ENCODE results near the gene BROX.
"Not testable (repeated sequence)": the region's sequence is repeated elsewhere in the genome, so short reads cannot be mapped to it uniquely, and the experiment has no call there.

Gene BROX

DNA sequence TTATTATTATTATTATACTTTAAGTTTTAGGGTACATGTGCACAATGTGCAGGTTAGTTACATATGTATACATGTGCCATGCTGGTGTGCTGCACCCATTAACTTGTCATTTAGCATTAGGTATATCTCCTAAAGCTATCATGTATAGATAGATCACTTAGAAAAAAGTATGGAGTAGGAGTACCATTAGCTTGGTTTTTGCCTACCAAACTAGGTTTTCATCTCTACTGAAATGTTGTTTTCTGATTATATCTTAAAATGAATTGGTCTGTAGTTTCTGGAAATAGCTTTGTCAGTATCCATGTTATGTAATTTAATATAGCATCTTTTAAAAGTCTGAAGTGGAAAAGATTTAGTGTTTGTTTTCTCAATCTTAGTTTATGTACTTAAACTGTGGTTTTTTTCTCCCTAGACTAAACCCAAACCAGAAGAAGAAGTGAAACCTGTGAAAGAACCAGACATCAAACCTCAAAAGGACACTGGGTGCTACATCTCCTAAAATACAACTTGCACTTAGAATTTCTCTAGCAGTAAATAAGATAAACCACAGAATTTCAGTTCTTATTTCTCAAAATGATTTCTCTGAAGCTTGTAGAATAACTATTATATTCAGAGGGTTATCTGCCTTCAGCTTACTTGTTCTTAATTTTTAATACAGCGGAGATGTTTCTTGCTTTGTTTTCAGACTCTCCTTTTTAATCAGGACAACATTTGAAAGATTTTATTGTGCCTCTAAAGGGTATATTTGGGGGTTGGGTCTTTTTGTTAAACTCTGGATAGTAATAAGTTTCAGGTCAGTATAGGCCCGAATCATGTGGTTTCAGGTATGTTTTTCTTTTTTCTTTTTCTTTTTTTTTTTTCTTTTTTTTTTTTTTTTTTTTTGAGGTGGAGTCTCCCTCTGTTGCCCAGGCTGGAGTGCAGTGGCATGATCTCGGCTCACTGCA, 20.1 kb downstream of the BROX start:
- DNase-seq: no peak

DNA sequence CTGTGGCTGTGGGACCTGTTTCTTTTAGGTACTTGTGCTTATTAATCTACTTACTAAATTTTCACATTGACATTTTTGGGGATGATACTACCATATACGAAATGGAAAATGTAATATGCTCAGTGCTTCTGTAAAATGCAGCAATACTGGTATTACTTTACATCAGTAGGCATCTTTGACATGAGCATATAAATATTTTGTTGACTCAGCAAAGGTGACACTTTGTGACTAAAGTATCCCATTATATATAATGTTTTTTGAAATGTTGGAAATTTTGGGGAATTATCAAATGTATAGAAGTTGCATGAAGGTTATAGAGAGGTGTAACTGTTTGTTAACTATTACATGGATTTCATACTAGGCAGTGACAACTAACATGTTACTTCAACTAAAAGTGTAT, 22.4 kb downstream of the BROX start:
- no peak for DNase-seq

DNA sequence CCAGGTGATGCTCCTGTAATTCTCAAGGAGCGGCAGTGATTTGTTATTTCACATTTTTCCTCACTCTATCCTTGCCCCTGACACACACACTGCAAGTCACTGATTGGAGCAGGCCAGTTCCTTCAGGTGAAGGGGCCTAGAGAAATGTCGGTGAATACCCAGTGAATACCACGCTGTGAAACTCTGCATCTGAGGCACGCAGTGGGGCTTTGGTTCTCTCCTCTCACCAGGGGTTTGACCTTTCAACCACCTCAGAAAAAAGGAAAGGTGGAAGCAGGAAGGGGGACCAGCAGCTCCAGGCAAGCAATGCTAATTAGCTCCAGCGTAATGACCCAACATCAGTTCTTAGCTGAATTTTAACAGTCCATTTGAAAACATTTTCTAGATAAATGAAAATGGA, 24.1 kb downstream of the BROX start:
- DNase-seq: no peak

DNA sequence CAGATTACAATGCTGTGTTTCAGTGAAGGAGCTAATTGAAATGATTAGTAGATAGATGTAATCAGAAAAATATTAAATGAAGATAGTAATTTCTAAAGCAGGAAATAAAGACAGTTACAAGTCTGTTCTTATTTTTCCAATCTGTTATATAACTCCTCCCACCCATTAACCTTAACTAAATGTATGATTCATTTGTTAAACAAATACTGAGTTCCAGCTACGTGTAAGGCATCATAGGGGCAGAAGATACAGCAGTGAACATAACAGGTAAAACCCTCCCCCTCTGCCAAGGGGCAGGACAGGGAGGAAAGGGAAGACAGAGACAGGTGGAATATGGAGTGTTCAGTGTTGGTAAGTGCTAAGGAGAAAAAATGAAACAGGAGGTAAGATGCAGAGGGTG, 24.6 kb downstream of the BROX start, which contains the start of gene FAM177B:
TSS of gene FAM177B (plus strand) at position 231 of the 400 bp plus-strand sequence. CDS start 9,344 bp downstream, outside the sequence.
- no peak for DNase-seq

DNA sequence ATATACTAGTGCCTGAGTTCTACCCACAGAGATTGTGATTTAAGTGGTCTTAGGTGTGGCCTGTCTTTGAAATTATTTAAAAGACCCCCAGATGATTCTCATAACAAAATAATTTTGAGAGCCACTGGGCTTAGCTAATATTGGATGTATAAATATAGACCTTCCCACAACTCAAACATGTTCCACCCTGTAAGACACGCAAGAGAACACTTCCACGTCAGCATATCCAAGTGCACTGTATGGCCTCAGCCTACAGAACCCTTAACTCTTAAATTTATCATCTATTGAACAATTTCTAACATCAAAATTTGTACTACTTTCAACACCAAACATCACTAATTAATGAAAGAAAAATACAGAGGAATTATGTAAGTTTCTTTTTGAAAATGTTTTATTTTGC, 27.1 kb downstream of the BROX start:
- DNase-seq: no peak

DNA sequence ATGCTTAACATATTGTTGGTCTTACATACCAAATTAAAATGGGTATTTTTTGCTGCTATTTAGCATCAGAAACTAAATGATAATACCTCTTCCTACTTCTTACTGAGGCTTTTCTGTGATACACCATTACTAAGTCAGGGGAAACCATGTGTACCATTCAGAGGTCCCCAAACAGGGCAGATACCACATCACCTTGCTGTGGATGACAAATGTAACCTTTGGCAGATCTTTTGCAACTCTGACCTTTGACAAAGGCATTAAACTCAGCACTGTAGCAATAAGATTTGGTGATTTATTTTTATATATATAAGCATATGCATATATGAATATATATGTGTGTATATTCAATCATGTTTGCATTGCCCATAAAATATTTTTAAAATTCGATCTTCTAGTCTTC, 27.6 kb downstream of the BROX start:
- no peak for DNase-seq

DNA sequence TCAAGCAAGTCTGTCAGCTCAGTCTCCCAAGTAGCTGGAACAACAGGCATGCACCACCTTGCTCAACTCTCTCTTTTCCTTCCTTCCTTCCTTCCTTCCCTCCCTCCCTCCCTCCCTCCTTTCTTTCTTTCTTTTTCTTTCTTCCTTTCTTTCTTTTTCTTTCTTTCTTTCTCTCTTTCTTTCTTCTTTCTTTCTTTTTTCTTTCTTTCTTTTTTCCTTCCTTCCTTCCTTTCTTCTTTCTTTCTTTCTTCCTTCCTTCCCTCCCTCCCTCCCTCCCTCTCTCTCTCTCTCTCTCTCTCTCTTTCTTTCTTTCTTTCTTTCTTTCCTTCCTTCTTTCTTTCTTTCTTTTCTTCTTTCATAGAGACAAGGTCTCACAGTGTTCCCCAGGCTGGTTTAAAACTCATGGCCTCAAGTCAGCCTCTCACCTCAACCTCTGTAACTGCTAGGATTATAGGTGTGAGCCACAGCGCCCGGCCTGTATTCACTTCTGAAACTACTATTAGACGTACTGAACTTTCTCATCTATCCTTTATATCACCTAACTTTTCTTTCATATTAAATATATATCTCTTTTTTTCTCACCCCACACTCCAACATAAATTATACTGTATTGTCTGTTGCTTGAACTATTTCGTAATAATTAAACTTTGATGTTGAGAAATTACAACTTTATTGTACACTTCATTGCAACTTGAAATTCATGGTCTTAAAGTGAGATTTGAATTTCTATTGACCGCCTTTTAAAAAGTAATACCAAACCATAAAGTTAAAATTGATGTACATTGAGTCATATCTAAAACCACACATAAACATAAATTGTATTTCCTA, 29.5 kb downstream of the BROX start:
- DNase-seq: not testable (repeated sequence)

DNA sequence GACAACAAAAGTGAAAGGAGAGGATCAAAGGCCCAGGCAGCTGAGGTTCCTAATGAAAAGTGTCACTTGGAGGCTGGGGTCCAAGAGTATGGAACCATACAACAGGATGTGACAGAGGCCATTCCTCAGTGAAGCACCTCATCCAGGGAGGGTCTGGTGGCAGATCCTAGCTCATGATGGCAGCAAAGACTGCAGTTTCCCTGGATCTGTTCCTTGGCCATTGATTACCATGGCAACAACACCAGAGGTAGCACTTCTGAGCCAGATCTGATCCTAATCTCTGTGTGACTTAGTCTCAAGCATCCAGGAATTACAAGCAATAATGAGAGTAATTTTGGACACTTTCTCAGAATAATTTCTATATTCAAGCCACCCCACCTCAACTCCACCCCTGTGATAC, 37.6 kb downstream of the BROX start:
- no peak for DNase-seq

DNA sequence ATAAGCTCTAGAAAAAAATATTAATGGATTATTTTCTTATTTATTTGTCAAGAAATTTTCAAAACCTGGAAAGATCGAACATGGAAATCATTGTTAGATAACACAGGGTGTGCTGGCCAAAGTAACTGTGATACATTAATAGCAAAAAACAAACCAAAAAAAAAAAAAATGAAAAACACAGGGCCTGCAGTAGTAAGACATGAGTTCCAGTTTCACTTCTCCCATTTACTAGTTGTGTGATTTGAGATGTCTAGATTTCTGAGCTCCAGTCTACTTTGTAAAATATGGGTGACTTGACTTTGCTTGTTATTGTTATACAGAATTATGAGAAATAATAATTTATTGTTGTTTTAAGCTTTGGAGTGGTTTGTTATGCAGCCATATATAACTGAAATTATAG, 38.3 kb downstream of the BROX start:
- no peak for DNase-seq

DNA sequence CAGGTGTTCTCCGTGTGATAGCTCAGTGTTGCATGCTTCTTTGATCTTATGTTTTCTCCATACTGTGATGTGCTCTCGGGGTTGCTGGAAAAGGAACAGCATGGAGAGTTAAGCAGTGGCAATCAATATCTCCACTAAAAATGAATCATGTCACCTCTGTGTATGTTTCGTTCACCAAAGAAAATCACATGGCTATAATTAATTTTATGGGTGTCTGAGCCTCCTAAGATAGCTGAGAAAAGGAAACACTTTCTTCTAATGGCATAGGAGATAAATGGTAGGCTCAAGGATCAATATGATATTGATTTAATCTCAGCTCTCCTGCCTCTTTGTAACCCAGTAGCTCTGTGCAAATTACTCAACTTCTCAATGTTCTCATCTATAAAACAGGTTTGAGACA, 38.9 kb downstream of the BROX start:
- DNase-seq: no peak

DNA sequence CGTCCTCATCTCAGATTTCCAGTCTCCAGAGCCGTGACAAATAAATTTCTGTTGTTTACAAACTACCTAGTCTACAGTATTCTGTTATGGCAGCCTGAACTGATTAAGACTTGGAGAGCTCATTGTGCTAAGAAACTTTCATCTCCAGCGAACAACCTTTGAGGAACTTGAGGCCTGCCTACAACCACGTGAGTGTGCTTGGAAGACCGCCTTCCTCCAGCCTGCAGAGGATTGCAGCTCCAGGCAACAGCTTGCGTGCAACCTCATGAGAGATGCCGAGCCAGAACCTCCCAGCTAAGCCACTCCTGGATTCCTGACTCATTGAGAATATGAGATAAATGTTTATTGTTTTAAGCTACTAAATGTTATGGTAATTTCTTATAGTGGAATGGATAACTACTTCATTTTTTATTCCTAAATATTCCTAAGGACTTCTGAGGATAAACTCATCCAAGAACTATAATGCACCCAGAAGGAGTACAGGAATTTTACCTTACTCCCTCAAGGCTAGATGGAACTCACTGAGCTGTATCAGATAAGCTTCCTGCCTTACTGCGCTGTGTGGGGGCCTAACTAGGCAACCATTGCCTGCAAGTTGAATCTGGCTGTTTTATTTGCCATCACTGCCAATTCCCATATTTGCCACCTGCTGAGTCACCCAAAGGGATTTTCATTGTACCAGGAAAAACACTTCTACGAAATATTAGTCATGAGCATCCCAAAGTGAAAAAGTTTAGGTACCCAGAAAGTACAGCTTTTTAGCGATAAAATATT, 42.2 kb downstream of the BROX start:
- no peak for DNase-seq

DNA sequence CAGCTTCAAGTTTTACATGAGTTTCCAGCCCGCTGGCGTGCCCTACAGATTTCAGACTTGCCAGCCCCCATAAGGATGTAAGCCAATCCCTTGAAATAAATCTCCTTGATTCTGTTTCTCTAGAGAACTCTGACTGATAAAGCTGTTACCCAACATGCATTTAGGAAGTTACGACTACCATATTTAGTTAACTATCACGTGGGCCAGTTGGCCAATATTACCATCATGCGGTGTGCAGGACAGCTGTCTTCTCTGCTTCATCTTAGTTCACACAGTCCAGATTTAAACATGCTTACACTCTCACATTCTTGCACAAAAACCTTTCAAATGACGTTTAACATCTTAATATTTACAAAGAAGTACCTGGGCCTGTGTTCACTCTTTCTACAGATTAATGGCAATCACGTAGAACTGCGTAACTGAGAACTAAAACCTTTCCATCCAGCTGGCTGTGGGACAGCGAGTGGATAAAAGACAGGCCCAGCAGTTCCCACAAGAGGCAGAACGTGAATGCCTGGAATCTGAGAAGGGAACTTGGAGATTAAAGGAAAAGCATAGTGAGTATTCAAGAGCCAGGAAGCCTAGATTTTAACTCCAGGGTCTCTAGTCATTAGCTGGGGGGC, 45.4 kb downstream of the BROX start:
- no peak for DNase-seq

DNA sequence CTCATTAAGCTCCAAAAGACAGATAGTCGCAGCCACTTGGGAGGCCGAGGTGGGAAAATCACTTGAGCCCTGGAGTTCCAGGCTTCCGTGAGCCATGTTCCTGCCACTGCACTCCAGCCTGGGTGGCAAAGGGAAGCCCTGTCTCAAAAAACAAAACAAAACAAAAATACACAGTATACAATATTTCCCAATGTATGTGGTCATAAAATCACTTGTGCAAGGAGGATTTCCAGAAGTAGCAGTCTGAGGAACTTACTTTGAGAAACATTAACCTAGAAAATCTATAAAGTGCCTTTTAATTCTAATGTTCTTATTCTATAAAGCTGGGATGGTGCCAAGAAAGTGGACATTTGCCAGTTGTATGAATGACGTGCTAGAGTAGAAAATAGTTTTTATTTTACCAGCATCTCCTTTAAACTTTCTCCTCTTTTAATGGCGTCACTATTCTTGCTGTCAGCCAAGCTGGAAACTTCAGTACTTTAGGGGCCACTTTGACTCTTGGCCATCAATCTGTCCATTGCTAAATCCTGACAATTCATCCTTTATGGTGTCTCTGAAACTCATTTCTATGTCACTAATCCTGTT, 47.2 kb downstream of the BROX start:
- no peak for DNase-seq

DNA sequence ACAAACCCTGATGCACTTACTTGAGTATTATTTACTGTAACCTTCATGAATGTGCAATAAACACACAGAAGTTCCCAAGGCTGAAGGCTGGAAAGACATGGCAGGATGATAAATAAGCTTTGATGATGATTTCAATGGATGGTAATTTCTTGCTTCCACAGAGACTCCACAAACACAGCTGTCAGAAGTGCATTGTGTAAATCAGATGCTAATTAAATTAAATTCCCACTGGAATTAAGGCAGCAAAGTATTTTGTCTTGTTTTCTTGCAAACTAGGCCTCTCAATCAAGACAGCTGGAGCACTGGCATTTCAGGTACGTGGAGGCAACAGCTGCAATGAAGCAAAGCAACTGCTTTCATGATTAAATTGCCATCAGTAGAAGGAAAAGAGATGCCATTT, 48.7 kb downstream of the BROX start:
- DNase-seq: no peak

DNA sequence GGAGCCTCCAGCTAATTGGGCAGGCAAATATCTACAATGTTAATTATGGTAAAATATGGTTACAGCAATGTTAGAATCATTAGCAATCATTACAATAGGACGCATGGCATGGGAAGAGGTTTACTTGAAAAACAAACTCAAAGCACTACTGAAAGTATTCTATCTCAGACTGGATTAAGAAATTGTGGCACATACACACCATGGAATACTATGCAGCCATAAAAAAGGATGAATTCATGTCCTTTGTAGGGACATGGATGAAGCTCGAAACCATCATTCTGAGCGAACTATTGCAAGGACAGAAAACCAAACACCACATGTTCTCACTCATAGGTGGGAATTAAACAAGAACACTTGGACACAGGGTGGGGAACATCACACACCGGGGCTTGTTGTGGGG, 49.8 kb downstream of the BROX start:
- DNase-seq: not testable (repeated sequence)

DNA sequence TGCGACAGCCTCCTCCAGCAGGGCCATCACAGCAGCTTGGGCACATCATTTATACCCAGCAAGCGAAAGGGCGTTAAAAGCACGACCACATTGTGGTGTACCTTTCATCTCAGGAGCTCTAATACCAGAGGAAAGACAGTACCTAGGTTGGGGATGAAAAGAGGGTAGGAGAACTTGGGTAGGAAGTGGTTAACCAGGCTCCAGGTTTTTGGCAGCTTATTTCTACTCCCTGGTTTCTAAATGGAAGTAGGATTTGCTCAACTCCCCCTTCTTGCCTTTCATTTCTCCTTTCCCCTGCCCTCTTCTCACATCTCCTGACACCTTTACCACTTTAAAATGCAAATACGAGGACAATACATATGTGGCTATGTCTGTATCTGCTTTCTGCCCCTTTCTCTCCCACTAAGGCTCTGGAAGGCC, 54.8 kb downstream of the BROX start:
- no peak for DNase-seq

DNA sequence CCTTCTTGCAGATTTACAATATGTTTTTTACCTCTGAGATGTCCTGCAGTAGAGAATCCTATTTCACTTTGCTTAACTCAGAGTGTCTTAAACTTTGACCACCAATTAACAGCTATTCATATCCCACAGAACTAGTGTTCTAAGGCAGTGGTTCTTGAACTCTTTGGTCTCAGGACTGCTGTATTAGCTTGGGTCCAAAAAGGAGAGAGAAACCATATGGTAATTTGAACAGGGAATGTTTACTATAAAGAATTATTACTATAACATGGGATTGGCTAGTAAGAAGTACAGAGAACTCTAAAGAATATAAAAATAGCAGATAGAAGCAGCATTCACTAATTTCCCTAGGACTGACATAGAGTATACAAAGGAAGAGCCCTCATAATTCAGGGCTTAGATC, 56.2 kb downstream of the BROX start:
- DNase-seq: no peak

DNA sequence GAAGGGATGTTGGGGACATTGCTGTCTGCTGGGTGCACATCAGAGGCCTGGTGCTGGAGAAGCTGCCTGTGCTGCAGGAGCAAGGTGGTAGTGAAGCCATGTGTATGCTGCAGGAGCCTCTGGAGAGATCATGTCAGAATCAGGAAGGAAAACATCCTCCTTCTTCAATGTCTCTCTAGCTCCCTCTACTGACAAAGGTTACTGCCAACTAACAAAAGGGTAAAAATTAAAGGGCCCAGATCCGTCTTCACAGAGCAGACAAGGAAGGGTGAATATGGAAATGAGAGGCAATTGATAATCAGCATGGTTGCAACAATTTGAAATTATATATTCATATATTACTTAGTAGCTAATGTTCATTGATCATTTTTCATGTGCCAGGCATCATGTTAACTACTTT, 56.8 kb downstream of the BROX start:
- DNase-seq: no peak

DNA sequence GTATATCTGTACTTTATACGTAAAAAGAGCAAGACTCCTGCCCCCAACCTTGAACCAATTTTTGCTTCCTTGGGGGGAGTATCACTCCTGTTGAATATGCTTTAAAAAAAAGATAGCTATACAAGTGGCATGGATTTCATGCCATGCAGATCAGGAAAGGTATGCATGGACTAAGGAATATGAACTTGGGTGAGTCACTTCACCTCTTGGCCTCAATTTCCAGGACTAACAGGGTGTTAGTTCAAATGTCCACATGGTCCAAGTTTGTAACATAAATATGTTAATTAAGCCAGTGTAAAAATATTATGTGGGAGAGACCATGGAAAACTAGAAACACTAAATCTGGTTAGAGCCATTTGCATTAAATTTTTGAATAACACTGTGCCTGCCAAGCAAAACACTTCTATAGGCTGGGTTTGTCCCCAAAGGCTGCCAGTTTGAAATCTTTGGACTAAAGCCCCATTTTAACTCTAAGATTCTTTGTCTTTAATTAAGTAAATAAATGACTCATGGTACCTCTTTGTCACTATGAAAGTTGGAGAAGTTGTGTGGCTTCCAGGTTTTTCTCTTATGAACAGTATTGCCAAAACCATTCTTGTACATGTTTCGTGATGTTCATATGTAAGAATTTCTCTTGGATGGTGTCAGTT, 57.7 kb downstream of the BROX start:
- DNase-seq: no peak

DNA sequence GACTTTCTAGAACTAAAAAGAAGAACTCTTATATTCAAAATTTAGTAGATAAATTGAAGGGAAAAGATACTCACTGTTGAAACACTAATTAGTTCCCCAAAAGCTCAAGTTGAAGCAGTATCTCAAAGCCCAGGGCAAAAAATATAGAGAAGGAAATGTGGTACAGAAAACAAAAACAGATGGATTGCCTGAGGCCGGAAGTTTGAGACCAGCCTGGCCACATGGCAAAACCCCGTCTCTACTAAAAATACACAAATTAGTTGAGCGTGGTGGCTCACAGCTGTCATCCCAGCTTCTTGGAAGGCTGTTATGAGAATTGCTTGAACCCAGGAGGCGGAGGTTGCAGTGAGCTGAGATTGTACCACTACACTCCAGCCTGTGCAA, 60.6 kb downstream of the BROX start:
- DNase-seq: no peak

DNA sequence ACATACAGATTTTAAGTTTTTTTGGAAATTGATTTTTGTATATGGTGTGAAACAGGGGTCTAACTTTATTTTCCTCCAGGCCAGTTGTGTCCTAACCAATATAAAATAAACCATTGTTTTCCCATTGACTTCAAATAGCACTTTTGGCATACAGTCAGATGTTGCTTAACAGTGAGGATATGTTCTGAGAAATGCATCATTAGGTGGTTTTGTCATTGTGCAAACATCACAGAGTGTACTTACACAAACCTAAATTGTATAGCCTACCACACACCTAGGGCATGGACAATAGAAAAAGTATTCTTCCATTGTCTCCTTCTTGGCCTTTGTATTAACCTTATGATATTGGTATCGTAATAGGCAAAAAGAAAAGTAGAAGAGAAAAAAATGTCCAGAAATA, 65.1 kb downstream of the BROX start:
- DNase-seq: no peak

DNA sequence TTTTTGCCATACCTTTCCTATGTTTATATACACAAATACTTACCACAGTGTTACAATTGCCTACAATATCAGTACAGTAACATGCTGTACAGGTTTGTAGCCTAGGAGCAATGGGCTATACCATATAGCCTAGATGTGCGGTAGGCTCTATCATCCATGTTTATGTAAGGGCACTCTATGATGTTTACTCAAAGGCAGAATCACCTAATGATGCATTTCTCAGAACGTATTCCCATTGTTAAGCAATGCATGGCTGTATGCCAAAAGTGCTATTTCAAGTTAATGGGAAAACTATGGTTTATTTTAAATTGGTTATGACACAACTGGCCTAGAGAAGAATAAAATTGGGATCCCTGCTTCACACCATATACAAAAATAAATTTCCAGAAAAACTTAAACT, 65.6 kb downstream of the BROX start:
- DNase-seq: no peak

Data from effector CD4-positive, alpha-beta T cell (primary cell).